ENCODE results near the gene PACS1. TPM values are rescaled to one million over a fixed set of nuclear protein-coding genes. Genes with fewer than 3 reads are reported as not detected.

The PACS1 gene
- total RNA-seq, 1 experiment from 2014 or later = 41.1 TPM

DNA sequence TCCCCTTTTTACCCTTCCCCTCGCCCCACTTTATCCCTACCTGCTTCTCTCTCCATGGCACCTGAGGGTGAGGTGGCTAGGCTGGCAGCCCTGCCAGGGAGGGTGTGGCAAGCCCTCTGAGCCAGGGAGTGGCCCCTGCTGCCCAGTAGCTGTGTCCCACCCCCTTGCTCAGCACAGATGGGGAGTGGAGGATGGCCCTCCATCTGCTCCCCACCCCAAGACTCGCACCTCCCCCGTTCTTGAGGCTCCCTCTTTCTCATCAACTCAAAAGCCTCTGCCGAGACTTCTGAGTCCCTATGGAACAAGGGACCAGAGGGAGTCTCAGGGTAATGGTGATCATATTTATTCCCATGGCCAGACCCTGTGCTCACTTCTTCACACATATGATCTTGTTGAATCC lies 223.3 kb downstream of the PACS1 start:
- Histone ChIP-seq H3K9ac (ENCODE audit: low read length) (no peak overlapping the region), H3K9me2 (ENCODE audit: insufficient read depth) (no peaks in the 10 kb centered on the region), H3K27me3 (ENCODE audit: insufficient read depth, low read length) (no peaks in the 10 kb centered on the region), H3K4me1 (ENCODE audit: control insufficient read depth in 1 of 2, insufficient read depth in 2 of 2, low read length in 2 of 2) (peaks cover 18 to 36% of the 10 kb centered on the region in 2 experiments), H2AFZ (ENCODE audit: low read depth, low read length, poor library complexity, severe bottlenecking) (no peak overlapping the region), H3K79me2 (ENCODE audit: insufficient read depth, low read length) (peaks cover 4% of the 10 kb centered on the region), H3K4me2 (ENCODE audit: low read length) (peak overlapping the region; percentile 99; the same call in 1 of the 2 replicates), H3K27ac (ENCODE audit: low read depth, low read length) (no peak overlapping the region), H3K9me3 (ENCODE audit: control insufficient read depth in 1 of 2, insufficient read depth in 1 of 2, low read depth in 1 of 2, low read length in 2 of 2) (no peaks in the 10 kb centered on the region), H3K4me3 (replicated peaks in 1 of 2; ENCODE audit: low read depth in 1 of 2, low read length in 2 of 2) (no peak overlapping the region), H4K20me1 (ENCODE audit: insufficient read depth) (no peaks in the 10 kb centered on the region), H3K36me3 (ENCODE audit: control insufficient read depth in 1 of 2, insufficient read depth in 2 of 2, low read length in 2 of 2) (no peaks in the 10 kb centered on the region)
- BruUV-seq (replicated peaks) = no TSS peak
- intact Hi-C loops (cut with micrococcal nuclease) = no loop called here
- TF ChIP-seq ZNF274 (IDR thresholded peaks at IDR 0.05; ENCODE audit: low read depth, low read length) (no peak), EZH2phosphoT487 (IDR thresholded peaks at IDR 0.05; ENCODE audit: borderline replicate concordance) (no peak), SIN3A (IDR thresholded peaks at IDR 0.05; ENCODE audit: low read depth) (no peak), CEBPB (IDR thresholded peaks at IDR 0.05; ENCODE audit: low read depth) (no peak), SRF (IDR thresholded peaks at IDR 0.05; ENCODE audit: low read depth) (no peak), ELF1 (IDR thresholded peaks at IDR 0.05; ENCODE audit: borderline replicate concordance, low read depth) (no peak), POLR2A (IDR thresholded peaks at IDR 0.05; ENCODE audit: borderline replicate concordance, extremely low read depth, insufficient read depth, insufficient read length) (no peak), CBX3 (IDR thresholded peaks at IDR 0.05; ENCODE audit: low read depth) (no peak), TCF7L2 (IDR thresholded peaks at IDR 0.05; ENCODE audit: borderline replicate concordance, extremely low read depth, insufficient read depth, insufficient read length) (no peak), POLR2AphosphoS5 (IDR thresholded peaks at IDR 0.05; ENCODE audit: low read depth, low read length) (no peak), RAD21 (IDR thresholded peaks at IDR 0.05; ENCODE audit: low read depth) (no peak)
- TF ChIP-seq, protein P1, sequence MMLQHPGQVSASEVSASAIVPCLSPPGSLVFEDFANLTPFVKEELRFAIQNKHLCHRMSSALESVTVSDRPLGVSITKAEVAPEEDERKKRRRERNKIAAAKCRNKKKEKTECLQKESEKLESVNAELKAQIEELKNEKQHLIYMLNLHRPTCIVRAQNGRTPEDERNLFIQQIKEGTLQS (IDR thresholded peaks at IDR 0.05) = no peak
- TF ChIP-seq, protein P2, sequence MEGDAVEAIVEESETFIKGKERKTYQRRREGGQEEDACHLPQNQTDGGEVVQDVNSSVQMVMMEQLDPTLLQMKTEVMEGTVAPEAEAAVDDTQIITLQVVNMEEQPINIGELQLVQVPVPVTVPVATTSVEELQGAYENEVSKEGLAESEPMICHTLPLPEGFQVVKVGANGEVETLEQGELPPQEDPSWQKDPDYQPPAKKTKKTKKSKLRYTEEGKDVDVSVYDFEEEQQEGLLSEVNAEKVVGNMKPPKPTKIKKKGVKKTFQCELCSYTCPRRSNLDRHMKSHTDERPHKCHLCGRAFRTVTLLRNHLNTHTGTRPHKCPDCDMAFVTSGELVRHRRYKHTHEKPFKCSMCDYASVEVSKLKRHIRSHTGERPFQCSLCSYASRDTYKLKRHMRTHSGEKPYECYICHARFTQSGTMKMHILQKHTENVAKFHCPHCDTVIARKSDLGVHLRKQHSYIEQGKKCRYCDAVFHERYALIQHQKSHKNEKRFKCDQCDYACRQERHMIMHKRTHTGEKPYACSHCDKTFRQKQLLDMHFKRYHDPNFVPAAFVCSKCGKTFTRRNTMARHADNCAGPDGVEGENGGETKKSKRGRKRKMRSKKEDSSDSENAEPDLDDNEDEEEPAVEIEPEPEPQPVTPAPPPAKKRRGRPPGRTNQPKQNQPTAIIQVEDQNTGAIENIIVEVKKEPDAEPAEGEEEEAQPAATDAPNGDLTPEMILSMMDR (IDR thresholded peaks at IDR 0.05 in 2 of 3, conservative IDR thresholded peaks at IDR 0.05 in 1 of 3; ENCODE audit: borderline replicate concordance in 1 of 3, insufficient read depth in 1 of 3, low read depth in 2 of 3, low read length in 2 of 3) = no peak
- TF ChIP-seq, protein P3, sequence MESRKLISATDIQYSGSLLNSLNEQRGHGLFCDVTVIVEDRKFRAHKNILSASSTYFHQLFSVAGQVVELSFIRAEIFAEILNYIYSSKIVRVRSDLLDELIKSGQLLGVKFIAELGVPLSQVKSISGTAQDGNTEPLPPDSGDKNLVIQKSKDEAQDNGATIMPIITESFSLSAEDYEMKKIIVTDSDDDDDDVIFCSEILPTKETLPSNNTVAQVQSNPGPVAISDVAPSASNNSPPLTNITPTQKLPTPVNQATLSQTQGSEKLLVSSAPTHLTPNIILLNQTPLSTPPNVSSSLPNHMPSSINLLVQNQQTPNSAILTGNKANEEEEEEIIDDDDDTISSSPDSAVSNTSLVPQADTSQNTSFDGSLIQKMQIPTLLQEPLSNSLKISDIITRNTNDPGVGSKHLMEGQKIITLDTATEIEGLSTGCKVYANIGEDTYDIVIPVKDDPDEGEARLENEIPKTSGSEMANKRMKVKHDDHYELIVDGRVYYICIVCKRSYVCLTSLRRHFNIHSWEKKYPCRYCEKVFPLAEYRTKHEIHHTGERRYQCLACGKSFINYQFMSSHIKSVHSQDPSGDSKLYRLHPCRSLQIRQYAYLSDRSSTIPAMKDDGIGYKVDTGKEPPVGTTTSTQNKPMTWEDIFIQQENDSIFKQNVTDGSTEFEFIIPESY (IDR thresholded peaks at IDR 0.05; ENCODE audit: extremely low read depth, insufficient replicate concordance, low read length) = no peak
- ChIA-PET CTCF (no interaction called here), RAD21 (ENCODE audit: low non-redundant PET in 1 of 2, low total read pairs in 2 of 2, uncharacterized antibody in 2 of 2, unreplicated experiment in 2 of 2) (no interaction called here), POLR2A (no interaction called here)
- DNase-seq (ENCODE audit: low read depth, low spot score) (no peak), ATAC-seq (no peak)

Measured in HCT116 (cell line).